Measurements from ENCODE around the gene PRR4. TPM values are rescaled to one million over a fixed set of nuclear protein-coding genes. Genes with fewer than 3 reads are reported as not detected.

PRR4 gene
- total RNA-seq, 1 donor from 2014 or later: 5.4 TPM

- Mint-ChIP-seq H3K27me3 (ENCODE audit: low read depth) (no peaks in the 10 kb centered on the region), H3K4me1 (no peaks in the 10 kb centered on the region), H3K27ac (no peak overlapping the region), H3K36me3 (peaks cover 42% of the 10 kb centered on the region), H3K4me3 (no peak overlapping the region), H3K9me3 (peaks cover 31% of the 10 kb centered on the region)
- TF ChIP-seq, protein P1, sequence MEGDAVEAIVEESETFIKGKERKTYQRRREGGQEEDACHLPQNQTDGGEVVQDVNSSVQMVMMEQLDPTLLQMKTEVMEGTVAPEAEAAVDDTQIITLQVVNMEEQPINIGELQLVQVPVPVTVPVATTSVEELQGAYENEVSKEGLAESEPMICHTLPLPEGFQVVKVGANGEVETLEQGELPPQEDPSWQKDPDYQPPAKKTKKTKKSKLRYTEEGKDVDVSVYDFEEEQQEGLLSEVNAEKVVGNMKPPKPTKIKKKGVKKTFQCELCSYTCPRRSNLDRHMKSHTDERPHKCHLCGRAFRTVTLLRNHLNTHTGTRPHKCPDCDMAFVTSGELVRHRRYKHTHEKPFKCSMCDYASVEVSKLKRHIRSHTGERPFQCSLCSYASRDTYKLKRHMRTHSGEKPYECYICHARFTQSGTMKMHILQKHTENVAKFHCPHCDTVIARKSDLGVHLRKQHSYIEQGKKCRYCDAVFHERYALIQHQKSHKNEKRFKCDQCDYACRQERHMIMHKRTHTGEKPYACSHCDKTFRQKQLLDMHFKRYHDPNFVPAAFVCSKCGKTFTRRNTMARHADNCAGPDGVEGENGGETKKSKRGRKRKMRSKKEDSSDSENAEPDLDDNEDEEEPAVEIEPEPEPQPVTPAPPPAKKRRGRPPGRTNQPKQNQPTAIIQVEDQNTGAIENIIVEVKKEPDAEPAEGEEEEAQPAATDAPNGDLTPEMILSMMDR (IDR thresholded peaks at IDR 0.05; ENCODE audit: unreplicated experiment): no peak
- no peak for DNase-seq (ENCODE audit: low spot score in 2 of 2, unreplicated experiment in 2 of 2)
Measured at GRCh38 chr12:10853776-10854175, 4.5 kb upstream of the PRR4 start.

DNA sequence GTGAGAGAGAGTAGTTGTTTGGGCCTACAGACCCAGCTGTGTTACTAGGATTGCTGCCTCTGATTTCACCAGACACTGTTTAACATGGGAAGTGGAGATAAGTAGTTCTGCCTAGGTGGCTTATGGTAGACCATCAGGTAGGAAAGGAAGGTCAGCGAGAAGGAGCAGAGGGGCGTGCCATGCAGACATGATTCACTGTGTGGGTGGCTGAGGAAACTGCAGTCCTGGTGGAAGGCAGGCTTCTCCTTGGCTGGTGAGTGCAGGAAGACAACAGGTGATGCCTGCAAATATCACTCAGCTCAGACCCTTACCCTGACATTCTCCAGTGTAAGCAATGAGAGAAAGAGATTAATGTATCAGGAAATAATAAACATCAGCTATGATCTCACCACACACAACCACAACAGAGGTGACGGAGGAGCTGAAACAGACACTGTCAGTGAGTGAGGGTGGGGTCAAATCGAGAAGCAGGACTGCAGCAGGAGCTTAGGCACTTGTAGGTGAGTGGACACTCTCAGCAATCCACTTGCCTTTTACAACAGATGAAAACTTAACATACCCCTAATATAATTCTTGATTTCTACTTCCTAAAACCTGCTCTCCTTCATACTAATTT lies 2.1 kb upstream of the PRR4 start:
- Mint-ChIP-seq H3K27me3 (ENCODE audit: low read depth) (no peaks in the 10 kb centered on the region), H3K9me3 (peaks cover 7% of the 10 kb centered on the region), H3K36me3 (peaks cover 34% of the 10 kb centered on the region), H3K4me1 (no peaks in the 10 kb centered on the region), H3K4me3 (no peak overlapping the region), H3K27ac (no peak overlapping the region)
- TF ChIP-seq, protein P1 (IDR thresholded peaks at IDR 0.05; ENCODE audit: unreplicated experiment): no peak
- no peak for DNase-seq (ENCODE audit: low spot score in 2 of 2, unreplicated experiment in 2 of 2)

- H3K9me3 Mint-ChIP-seq: no peaks in the 10 kb centered on the region
- no peaks in the 10 kb centered on the region for H3K4me1 Mint-ChIP-seq
- no peak overlapping the region for H3K27ac Mint-ChIP-seq
- TF ChIP-seq, protein P1 (IDR thresholded peaks at IDR 0.05; ENCODE audit: unreplicated experiment): no peak
- peaks cover 29% of the 10 kb centered on the region for H3K36me3 Mint-ChIP-seq
- H3K4me3 Mint-ChIP-seq: no peak overlapping the region
- no peak for DNase-seq (ENCODE audit: low spot score in 2 of 2, unreplicated experiment in 2 of 2)
- no peaks in the 10 kb centered on the region for H3K27me3 Mint-ChIP-seq (ENCODE audit: low read depth)
Measured at GRCh38 chr12:10847744-10848143, 1.5 kb downstream of the PRR4 start.

DNA sequence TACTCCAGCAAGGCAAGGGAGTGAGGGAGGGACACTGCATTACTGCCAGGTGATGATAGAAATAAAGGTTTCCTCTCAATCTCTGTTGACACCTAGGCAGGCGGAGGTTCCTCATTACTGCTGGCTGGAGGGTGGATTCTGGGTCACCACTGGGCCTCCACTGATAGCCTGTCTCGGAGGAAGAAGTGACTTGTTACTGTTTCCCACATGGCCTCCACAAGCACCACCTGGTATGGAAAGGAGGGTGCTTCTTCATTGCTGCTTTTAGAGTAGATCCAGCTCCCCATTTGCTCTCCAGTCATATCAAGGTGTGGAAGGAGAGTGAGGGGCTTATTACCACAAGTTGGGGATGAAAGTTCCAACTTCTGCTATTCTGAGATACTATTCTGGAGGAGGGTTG lies 6.4 kb downstream of the PRR4 start:
- no peaks in the 10 kb centered on the region for H3K4me1 Mint-ChIP-seq
- no peak for DNase-seq (ENCODE audit: low spot score in 2 of 2, unreplicated experiment in 2 of 2)
- H3K36me3 Mint-ChIP-seq: peaks cover 36% of the 10 kb centered on the region
- TF ChIP-seq, protein P1 (IDR thresholded peaks at IDR 0.05; ENCODE audit: unreplicated experiment): no peak
- H3K4me3 Mint-ChIP-seq: no peak overlapping the region
- H3K9me3 Mint-ChIP-seq: peaks cover 1% of the 10 kb centered on the region
- no peak overlapping the region for H3K27ac Mint-ChIP-seq
- no peaks in the 10 kb centered on the region for H3K27me3 Mint-ChIP-seq (ENCODE audit: low read depth)

- TF ChIP-seq, protein P1 (IDR thresholded peaks at IDR 0.05; ENCODE audit: unreplicated experiment): no peak
- H3K4me3 Mint-ChIP-seq: no peak overlapping the region
- H3K27ac Mint-ChIP-seq: no peak overlapping the region
- H3K9me3 Mint-ChIP-seq: peaks cover 9% of the 10 kb centered on the region
- DNase-seq (ENCODE audit: low spot score in 2 of 2, unreplicated experiment in 2 of 2): no peak
- no peaks in the 10 kb centered on the region for H3K4me1 Mint-ChIP-seq
- no peaks in the 10 kb centered on the region for H3K27me3 Mint-ChIP-seq (ENCODE audit: low read depth)
- H3K36me3 Mint-ChIP-seq: peaks cover 28% of the 10 kb centered on the region
Measured at GRCh38 chr12:10838461-10838860, 10.8 kb downstream of the PRR4 start.

GRCh38 chr12:10829994-10830393 lies 19.3 kb downstream of the PRR4 start:
- Mint-ChIP-seq H3K4me3 (no peak overlapping the region), H3K4me1 (no peaks in the 10 kb centered on the region), H3K36me3 (peaks cover 3% of the 10 kb centered on the region), H3K27me3 (ENCODE audit: low read depth) (no peaks in the 10 kb centered on the region), H3K9me3 (no peaks in the 10 kb centered on the region), H3K27ac (no peak overlapping the region)
- DNase-seq (ENCODE audit: low spot score in 2 of 2, unreplicated experiment in 2 of 2): no peak
- TF ChIP-seq, protein P1 (IDR thresholded peaks at IDR 0.05; ENCODE audit: unreplicated experiment): no peak
